GM12878 (cell line): ENCODE data around the gene MVP.

Experiments
- FOXM1 ChIP-seq: IDR thresholded peaks from 2 replicates; pipeline ENCODE4 v1.6.1; 2012; ENCODE audit warnings: low read depth, mild to moderate bottlenecking, inconsistent platforms, low read length, moderate library complexity
- TAF1 ChIP-seq: IDR thresholded peaks from 2 replicates; pipeline ENCODE4 v1.6.1; 2011; ENCODE audit warnings: mild to moderate bottlenecking, low read depth, low read length, borderline replicate concordance

GRCh38 chr16:29894352-29894751 lies 74.1 kb downstream of the MVP start:
- TF ChIP-seq FOXM1: no peak
- TF ChIP-seq TAF1: no peak
